Liver (tissue), 3 donors: Measurements from ENCODE around the gene IFITM10.

Experiments used
- CTCF ChIP-seq: fragments of 150-350 bp; IDR thresholded peaks from 2 replicates; pipeline ENCODE4 v1.5.1; 2017; ENCODE audit warnings: improper control_type of control experiment, low read depth, low read length; ENCODE audit not compliant: missing input control
- FOXA1 ChIP-seq: IDR thresholded peaks from 2 replicates; pipeline ENCODE4 v1.6.1; 2016; ENCODE audit warnings: antibody characterized with exemption
- GABPA ChIP-seq, 2 donors: IDR thresholded peaks in 1 of 2; conservative IDR thresholded peaks in 1 of 2; 2 replicates each; pipeline ENCODE4 v1.6.1; 2016; ENCODE audit warnings: antibody characterized with exemption in 2 of 2, mild to moderate bottlenecking in 1 of 2, moderate library complexity in 1 of 2
- JUND ChIP-seq, 2 donors: IDR thresholded peaks; 2 replicates each; pipeline ENCODE4 v1.6.1; 2016; ENCODE audit warnings: antibody characterized with exemption in 2 of 2
- MAX ChIP-seq: IDR thresholded peaks from 2 replicates; pipeline ENCODE4 v1.6.1; 2016; ENCODE audit warnings: antibody characterized with exemption
- RAD21 ChIP-seq, 2 donors: IDR thresholded peaks; 2 replicates each; pipeline ENCODE4 v1.6.1; 2016; ENCODE audit warnings: antibody characterized with exemption in 2 of 2, mild to moderate bottlenecking in 2 of 2
- REST ChIP-seq: IDR thresholded peaks from 2 replicates; pipeline ENCODE4 v1.6.1; 2016; ENCODE audit warnings: antibody characterized with exemption, mild to moderate bottlenecking
- RXRA ChIP-seq, 2 donors: IDR thresholded peaks; 2 replicates each; pipeline ENCODE4 v1.6.1; 2017 to 2018; ENCODE audit warnings: antibody characterized with exemption in 2 of 2, mild to moderate bottlenecking in 1 of 2
- TAF1 ChIP-seq: conservative IDR thresholded peaks from 2 replicates; pipeline ENCODE4 v1.6.1; 2016; ENCODE audit warnings: antibody characterized with exemption, mild to moderate bottlenecking
- YY1 ChIP-seq: IDR thresholded peaks from 2 replicates; pipeline ENCODE4 v1.6.1; 2016; ENCODE audit warnings: antibody characterized with exemption, mild to moderate bottlenecking
- donor health status: healthy.
- donor health status: healthy.

- TF ChIP-seq RXRA (IDR thresholded peaks at IDR 0.05) (no peak), CTCF (no peak), TAF1 (no peak), GABPA (IDR thresholded peaks at IDR 0.05 in 1 of 2, conservative IDR thresholded peaks at IDR 0.05 in 1 of 2) (no peak), YY1 (no peak), RAD21 (IDR thresholded peaks at IDR 0.05) (no peak), MAX (no peak), JUND (IDR thresholded peaks at IDR 0.05) (no peak), REST (no peak), FOXA1 (no peak)
Observed at GRCh38 chr11:1792461-1792860, 42.1 kb upstream of the IFITM10 start.
